Heart left ventricle (tissue), 16 donors: ENCODE data around the gene SSC5D. TPM values are rescaled to one million over a fixed set of nuclear protein-coding genes. Genes with fewer than 3 reads are reported as not detected.

Source experiments
- ATAC-seq, 4 donors: fragments of 200-7000 bp; cut with Tn5 transposase; one replicate each; pipeline ENCODE4 v1.9.1; 2020 to 2022; ENCODE audit warnings: moderate library complexity in 4 of 4, mild to moderate bottlenecking in 3 of 4, moderate number of reproducible peaks in 1 of 4
- DNase-seq, 5 donors: peaks; one replicate each; pipeline ENCODE4 v3.0.0-alpha.2; 2020
- H3K27ac ChIP-seq, 12 donors: fragments of 200-600 bp; sonication (generic) in 4 of 12; one replicate each; pipeline versions ENCODE4 v1.5.0 to v1.8.0; 2016 to 2022; ENCODE audit warnings: mild to moderate bottlenecking in 2 of 12
- H3K27me3 ChIP-seq, 9 donors: fragments of 200-600 bp; sonication (generic) in 2 of 9; one replicate each; pipeline versions ENCODE4 v1.5.1 to v1.8.0; 2016 to 2022; ENCODE audit warnings: mild to moderate bottlenecking in 3 of 9
- H3K36me3 ChIP-seq, 9 donors: fragments of 200-600 bp; sonication (generic) in 2 of 9; one replicate each; pipeline versions ENCODE4 v1.5.0 to v1.8.0; 2018 to 2022; ENCODE audit warnings: mild to moderate bottlenecking in 2 of 9
- H3K4me1 ChIP-seq, 12 donors: fragments of 200-600 bp; sonication (generic) in 4 of 12; one replicate each; pipeline versions ENCODE4 v1.5.0 to v1.8.0; 2016 to 2022; ENCODE audit warnings: mild to moderate bottlenecking in 3 of 12
- H3K4me3 ChIP-seq, 12 donors: fragments of 200-600 bp; sonication (generic) in 4 of 12; one replicate each; pipeline versions ENCODE4 v1.5.0 to v1.8.0; 2017 to 2022; ENCODE audit warnings: mild to moderate bottlenecking in 9 of 12, moderate library complexity in 4 of 12
- H3K9me3 ChIP-seq, 12 donors: fragments of 200-600 bp; sonication (generic) in 4 of 12; one replicate each; pipeline versions ENCODE4 v1.5.0 to v1.8.0; 2016 to 2022; ENCODE audit warnings: mild to moderate bottlenecking in 1 of 12
- CTCF ChIP-seq, 12 donors: fragments of 200-600 bp; sonication (generic) in 4 of 12; IDR thresholded peaks; one replicate each; pipeline versions ENCODE4 v1.5.0 to v1.8.0; 2018 to 2022; ENCODE audit warnings: antibody characterized with exemption in 12 of 12, mild to moderate bottlenecking in 5 of 12
- POLR2A ChIP-seq, 2 donors: fragments of 450-650 bp; IDR thresholded peaks; one replicate each; pipeline ENCODE4 v1.6.1; 2017; ENCODE audit warnings: antibody characterized with exemption in 2 of 2, mild to moderate bottlenecking in 2 of 2, moderate library complexity in 2 of 2
- WGBS, 4 donors: extraction: QIAGEN DNeasy Blood & Tissue Kit in 2 of 4; methylation state at CpG; one replicate each; pipeline versions ENCODE4 v1.1.5 to v1.1.7; 2013 to 2018; 5-methylcytosine and 5-hydroxymethylcytosine counted together
- intact Hi-C, 10 donors: fragments of 100-400 bp; cut with DNase I; formaldehyde crosslinking; loops; one replicate each; pipeline versions ENCODE4 v1.11.1 to v1.14.2; 2022
- polyA plus RNA-seq, 2 donors: library from polyadenylated mRNA; stranded (reverse); fragments of 200-250 nt; gene quantifications; one replicate each; pipeline ENCODE4 v1.2.3, GENCODE V29; 2013
- total RNA-seq, 9 donors: library from RNA; depleted of rRNA in 2 of 9; stranded (reverse); fragments of >200 nt in 2 of 9; fragmentation: NEBNext Ultra II Directional in 3 of 9; extraction: Animal tissue kit (Norgen Biotek cat#: 25700) in 3 of 9; gene quantifications; one replicate each; pipeline versions ENCODE4 v1.1.0 to v1.2.4, GENCODE V29; 2016 to 2023
- donor health status: ischemic (EF 13 %, LVEDD 7.1; RV severe dilation, severe dysfunction).
- donor health status: healthy with polysubstance abuse.
- donor health status: DM: no; HTN: yes; CAD: no.
- donor health status: DM: no; HTN: no; CAD: no.
- donor health status: ischemic (EF 25% LVEDD 6.9; RV normal size, moderate dysfunction).
- donor health status: ischemic (EF 25% LVEDD 5.7; RV mildly dilated, moderate dysfunction).
- donor health status: healthy.
- donor health status: DM: yes; HTN: yes; CAD: no.
- donor health status: ischemic (EF 35%, LVEDD 5.7; RV mildly dilated, moderate dysfunction).
- donor health status: nonischemic (EF 11% LVEDD 7.7; RV severe dilation, severe dysfunction).
- donor health status: DM: yes; HTN: yes; CAD: no.
- donor health status: PGD.
- donor health status: ischemic (EF 29% LVEDD 5.4; RV normal size, mild dysfunction).
- donor health status: nonischemic (EF 23%, LVEDD 6.1; RV moderate dilation, normal function).

SSC5D gene
- total and polyA plus RNA-seq, 11 donors = 0.91 to 6.2 (median 3.1) TPM

- no peak for DNase-seq
- H3K4me1 ChIP-seq = peaks cover 0 to 24% (median 15%) of the 10 kb centered on the region in 12 donors
- no peaks in the 10 kb centered on the region for H3K27me3 ChIP-seq
- H3K4me3 ChIP-seq = no peak overlapping the region
- WGBS, 4 donors = 59 to 67% (median 66%) methylated on average over 14 to 16 of the region's 16 CpGs
- intact Hi-C loops = loop anchor here in 1 of 10 donors (5.0 kb wide), 1 partner anchor 159 kb away; no protein-coding TSS in a partner anchor
- H3K9me3 ChIP-seq = no peaks in the 10 kb centered on the region
- peak overlapping the region in 3 of 12 donors; percentile 19 to 34 (median 29) for H3K27ac ChIP-seq
- TF ChIP-seq POLR2A (IDR thresholded peaks at IDR 0.05) = no peak
- no peak for TF ChIP-seq CTCF (IDR thresholded peaks at IDR 0.05)
- no peaks in the 10 kb centered on the region for H3K36me3 ChIP-seq
- ATAC-seq = no peak
Measured at GRCh38 chr19:55473225-55474012, 14.8 kb upstream of the SSC5D start.

- TF ChIP-seq POLR2A (IDR thresholded peaks at IDR 0.05) (no peak), CTCF (IDR thresholded peaks at IDR 0.05) (no peak)
- H3K4me1 ChIP-seq = peaks cover 0 to 28% (median 19%) of the 10 kb centered on the region in 12 donors
- no peak for DNase-seq
- WGBS, 4 donors = 91 to 94% (median 92%) methylated on average over 19 of the region's 19 CpGs
- H3K27me3 ChIP-seq = no peaks in the 10 kb centered on the region
- ATAC-seq = no peak
- intact Hi-C loops = loop anchor here in 2 of 10 donors (5.0 kb wide), 1 partner anchor 158 kb away; no protein-coding TSS in a partner anchor
- peak overlapping the region in 1 of 12 donors; percentile 34 for H3K27ac ChIP-seq
- no peak overlapping the region for H3K4me3 ChIP-seq
- no peaks in the 10 kb centered on the region for H3K9me3 ChIP-seq
- H3K36me3 ChIP-seq = no peaks in the 10 kb centered on the region
Measured at GRCh38 chr19:55474269-55475265, 13.7 kb upstream of the SSC5D start.

- DNase-seq (peak; percentile 99 to 100 (median 99)), ATAC-seq (peak; percentile 95 to 98 (median 98))
- Histone ChIP-seq H3K4me3 (peak within 1 kb of the TSS; percentile 34 to 81 (median 68)), H3K27ac (peak within 1 kb of the TSS; percentile 79 to 99 (median 94)), H3K27me3 (no peaks in the 10 kb centered on the region), H3K4me1 (peaks cover 0 to 31% (median 19%) of the 10 kb centered on the region in 12 donors), H3K9me3 (no peaks in the 10 kb centered on the region), H3K36me3 (peaks cover 0 to 2% (median under 1%) of the 10 kb centered on the region in 9 donors)
- 1% methylated on average over 32 to 61 of the region's 61 CpGs for WGBS, 4 donors
- TF ChIP-seq POLR2A (IDR thresholded peaks at IDR 0.05) (peak; percentile 40 to 63), CTCF (IDR thresholded peaks at IDR 0.05) (no peak)
- intact Hi-C loops = loop anchor here in 2 of 10 donors (2.0 to 5.0 kb wide), 2 partner anchors 27 to 156 kb away; no protein-coding TSS in a partner anchor
Measured at GRCh38 chr19:55476100-55476775, 12.0 kb upstream of the SSC5D start, which contains the start of gene ZNF628. Gene ZNF628, plus strand, starts transcription at chr19:55476617. Its CDS starts 3,294 bp downstream, at chr19:55479911.
